NCI-H748 (cell line): ENCODE data around the gene VWF.
"Not testable (repeated sequence)": the region's sequence is repeated elsewhere in the genome, so short reads cannot be mapped to it uniquely, and the experiment has no call there.

ENCODE experiments used
- DNase-seq: peaks from one replicate; lab custom pipeline; 2025; ENCODE audit not compliant: unreplicated experiment; lab: John Stamatoyannopoulos, UW

The VWF gene

GRCh38 chr12:6124411-6125309 is at the start of gene VWF:
TSS of gene VWF (minus strand) at chr12:6124670. CDS start at chr12:6123196, 1,474 bp downstream.
- DNase-seq, result no peak

- no peak for DNase-seq
Measured at GRCh38 chr12:6172862-6173261, 48.4 kb upstream of the VWF start.

GRCh38 chr12:6172086-6172485 is 47.6 kb upstream of the VWF start:
- DNase-seq, result no peak

- no peak for DNase-seq
Measured at GRCh38 chr12:6171409-6172015, 47.0 kb upstream of the VWF start.

GRCh38 chr12:6167327-6168280 is 43.1 kb upstream of the VWF start:
- DNase-seq, result no peak

- DNase-seq, result no peak
Measured at GRCh38 chr12:6166808-6167207, 42.3 kb upstream of the VWF start.

GRCh38 chr12:6165395-6165794 is 40.9 kb upstream of the VWF start:
- no peak for DNase-seq

- DNase-seq, result no peak
Measured at GRCh38 chr12:6163416-6164060, 39.1 kb upstream of the VWF start.

GRCh38 chr12:6161124-6161882 is 36.8 kb upstream of the VWF start:
- DNase-seq, result no peak

GRCh38 chr12:6160049-6160649 is 35.7 kb upstream of the VWF start:
- not testable (repeated sequence) for DNase-seq

- not testable (repeated sequence) for DNase-seq
Measured at GRCh38 chr12:6159166-6160011, 34.9 kb upstream of the VWF start.

- DNase-seq, result no peak
Measured at GRCh38 chr12:6158749-6159148, 34.3 kb upstream of the VWF start.

GRCh38 chr12:6158255-6158654 is 33.8 kb upstream of the VWF start:
- DNase-seq, result no peak

- DNase-seq, result no peak
Measured at GRCh38 chr12:6157482-6157881, 33.0 kb upstream of the VWF start.

GRCh38 chr12:6154730-6155459 is 30.4 kb upstream of the VWF start:
- no peak for DNase-seq

- DNase-seq, result not testable (repeated sequence)
Measured at GRCh38 chr12:6148722-6149121, 24.3 kb upstream of the VWF start.

- DNase-seq, result no peak
Measured at GRCh38 chr12:6148061-6148460, 23.6 kb upstream of the VWF start.

GRCh38 chr12:6146951-6147350 is 22.5 kb upstream of the VWF start:
- no peak for DNase-seq
